ENCODE measurements around the gene FSD1.
A peak's percentile ranks its signal among the peaks of the same experiment; 100 is the strongest.

- TF ChIP-seq CTCF (IDR thresholded peaks at IDR 0.05) (no peak), POLR2A (IDR thresholded peaks at IDR 0.05) (peak in 1 of 2 donors; percentile 78)
Measured at GRCh38 chr19:4343370-4344307, 39.2 kb downstream of the FSD1 start, which contains the start of gene MPND.

Measured in thyroid gland (tissue), 4 donors.